Activated CD4-positive, alpha-beta T cell treated with anti-CD3 and anti-CD28 coated beads, Interleukin-10, Interleukin-2, amounts not matched to agents 100 ng/mL and 50 ng/mL, durations not matched to agents 16 hours and 8 hours (primary cell): Measurements from ENCODE around the gene CRLF3.
"Not testable (repeated sequence)": the region's sequence is repeated elsewhere in the genome, so short reads cannot be mapped to it uniquely, and the experiment has no call there.

Experiments
- DNase-seq: peaks from one replicate; pipeline ENCODE4 v3.0.0-alpha.2; 2020

Gene CRLF3

GRCh38 chr17:30734153-30734552 lies 90.3 kb downstream of the CRLF3 start:
- DNase-seq = not testable (repeated sequence)
